CD4-positive, alpha-beta T cell (primary cell): ENCODE data around the gene MAMDC4. TPM values are rescaled to one million over a fixed set of nuclear protein-coding genes. Genes with fewer than 3 reads are reported as not detected.

Experiments
- ATAC-seq: fragments of 200-7000 bp; cut with Tn5 transposase; one replicate; pipeline ENCODE4 v1.10.0; 2022; ENCODE audit warnings: mild to moderate bottlenecking; ENCODE audit not compliant: poor library complexity
- CTCF ChIA-PET: fragments of 350-600 bp; sonication (Branson Sonifier 250); formaldehyde crosslinking; loops from one replicate; lab custom pipeline; 2021; ENCODE audit warnings: antibody characterized with exemption, inconsistent platforms; lab: Charles Lee
- POLR2A ChIA-PET: fragments of 350-600 bp; sonication (Branson Sonifier 250); formaldehyde crosslinking; loops from one replicate; lab custom pipeline; 2021; ENCODE audit warnings: antibody characterized with exemption, inconsistent platforms; lab: Charles Lee
- DNase-seq, 14 experiments: peaks; one replicate each; pipeline ENCODE4 v3.0.0-alpha.2; 2013 to 2020; ENCODE audit warnings: mixed read lengths in 2 of 14
- H3K27ac ChIP-seq, 2 donors: one replicate each; pipeline versions ENCODE4 v1.5.1 to v1.7.0; 2013; ENCODE audit warnings: low read length in 2 of 2, low read depth in 1 of 2, mild to moderate bottlenecking in 1 of 2
- H3K27me3 ChIP-seq, 2 experiments: 1 replicate in 1 of 2; 2 replicates in 1 of 2; pipeline versions ENCODE4 v1.6.1 to v1.7.0; 2013; ENCODE audit warnings: low read length in 2 of 2, control low read depth in 1 of 2, mild to moderate bottlenecking in 1 of 2, moderate library complexity in 1 of 2; ENCODE audit not compliant: insufficient read depth in 2 of 2, control insufficient read depth in 1 of 2
- H3K36me3 ChIP-seq: one replicate; pipeline ENCODE4 v1.6.1; 2013; ENCODE audit warnings: low read length, control low read depth; ENCODE audit not compliant: insufficient read depth
- H3K4me1 ChIP-seq: one replicate; pipeline ENCODE4 v1.6.1; 2013; ENCODE audit warnings: low read length, control low read depth; ENCODE audit not compliant: insufficient read depth
- H3K4me3 ChIP-seq: one replicate; pipeline ENCODE4 v1.5.1; 2013; ENCODE audit warnings: mild to moderate bottlenecking, low read length, moderate library complexity
- H3K9me3 ChIP-seq, 2 experiments: 1 replicate in 1 of 2; 2 replicates in 1 of 2; pipeline versions ENCODE4 v1.6.1 to v1.7.0; 2013; ENCODE audit warnings: low read length in 2 of 2, mild to moderate bottlenecking in 2 of 2, control low read depth in 1 of 2, moderate library complexity in 1 of 2; ENCODE audit not compliant: control insufficient read depth in 1 of 2, insufficient read depth in 1 of 2
- H3K27ac Mint-ChIP-seq: one replicate; pipeline ENCODE4 v1.8.0; 2020; ENCODE audit warnings: mixed read lengths
- H3K27me3 Mint-ChIP-seq: one replicate; pipeline ENCODE4 v1.8.0; 2021; ENCODE audit warnings: mixed read lengths
- H3K36me3 Mint-ChIP-seq: one replicate; pipeline ENCODE4 v1.8.0; 2021; ENCODE audit warnings: low read depth, mixed read lengths
- H3K4me1 Mint-ChIP-seq: one replicate; pipeline ENCODE4 v1.8.0; 2021; ENCODE audit warnings: low read depth, mixed read lengths
- H3K4me3 Mint-ChIP-seq: one replicate; pipeline ENCODE4 v1.8.0; 2020; ENCODE audit warnings: mild to moderate bottlenecking, mixed read lengths
- H3K9me3 Mint-ChIP-seq: one replicate; pipeline ENCODE4 v1.8.0; 2020; ENCODE audit warnings: mixed read lengths
- intact Hi-C, 2 experiments: fragments of 100-400 bp; cut with DNase I in 1 of 2; cut with micrococcal nuclease in 1 of 2; formaldehyde crosslinking; loops; one replicate each; pipeline versions ENCODE4 v1.15.1 to v1.9.0; 2023 to 2025; cut with DNase I, micrococcal nuclease
- total RNA-seq, 174 experiments: library from RNA in 2 of 174; stranded (reverse) in 2 of 174; gene quantifications; one replicate each; pipeline ENCODE4 v1.2.3 and lab custom pipeline; 2021 to 2026
- TF ChIP-seq, protein P1 (sequence below): fragments of 200-600 bp; IDR thresholded peaks from one replicate; pipeline ENCODE4 v1.8.0; 2022; ENCODE audit warnings: antibody characterized with exemption, mild to moderate bottlenecking

MAMDC4 gene
- total RNA-seq, 2 experiments from 2014 or later = 2.2 to 3.4 TPM

DNA sequence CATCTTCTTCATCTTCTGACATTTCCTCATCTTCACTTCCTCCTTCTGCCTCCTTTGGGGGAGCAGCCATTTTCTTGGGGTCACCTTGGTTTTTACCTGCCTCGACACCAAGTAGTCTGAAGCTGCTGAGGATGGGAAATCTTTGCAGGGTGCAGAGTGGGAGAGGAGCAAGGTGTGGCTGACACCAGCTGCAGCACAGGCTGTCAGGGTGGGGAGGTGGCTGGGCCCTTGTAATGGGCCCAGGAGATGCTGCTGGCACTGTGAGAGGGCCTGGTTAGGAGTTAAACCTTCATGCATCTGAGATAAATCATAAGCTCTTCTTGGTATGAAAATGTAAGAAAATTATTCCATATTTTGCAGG is 36.7 kb upstream of the MAMDC4 start:
- Histone ChIP-seq H3K4me1 (peaks cover 21% of the 10 kb centered on the region), H3K4me3 (no peak overlapping the region), H3K36me3 (peaks cover 13% of the 10 kb centered on the region), H3K9me3 (no peaks in the 10 kb centered on the region), H3K27me3 (no peaks in the 10 kb centered on the region), H3K27ac (no peak overlapping the region)
- DNase-seq (no peak), ATAC-seq (no peak)
- no peaks in the 10 kb centered on the region for H3K27me3 Mint-ChIP-seq
- POLR2A ChIA-PET = no interaction called here
- peaks cover 24% of the 10 kb centered on the region for H3K4me1 Mint-ChIP-seq
- CTCF ChIA-PET = no interaction called here
- no peak overlapping the region for H3K27ac Mint-ChIP-seq
- H3K36me3 Mint-ChIP-seq = peaks cover 35% of the 10 kb centered on the region
- H3K4me3 Mint-ChIP-seq = no peak overlapping the region
- intact Hi-C loops = no loop called here
- no peaks in the 10 kb centered on the region for H3K9me3 Mint-ChIP-seq
- TF ChIP-seq, protein P1, sequence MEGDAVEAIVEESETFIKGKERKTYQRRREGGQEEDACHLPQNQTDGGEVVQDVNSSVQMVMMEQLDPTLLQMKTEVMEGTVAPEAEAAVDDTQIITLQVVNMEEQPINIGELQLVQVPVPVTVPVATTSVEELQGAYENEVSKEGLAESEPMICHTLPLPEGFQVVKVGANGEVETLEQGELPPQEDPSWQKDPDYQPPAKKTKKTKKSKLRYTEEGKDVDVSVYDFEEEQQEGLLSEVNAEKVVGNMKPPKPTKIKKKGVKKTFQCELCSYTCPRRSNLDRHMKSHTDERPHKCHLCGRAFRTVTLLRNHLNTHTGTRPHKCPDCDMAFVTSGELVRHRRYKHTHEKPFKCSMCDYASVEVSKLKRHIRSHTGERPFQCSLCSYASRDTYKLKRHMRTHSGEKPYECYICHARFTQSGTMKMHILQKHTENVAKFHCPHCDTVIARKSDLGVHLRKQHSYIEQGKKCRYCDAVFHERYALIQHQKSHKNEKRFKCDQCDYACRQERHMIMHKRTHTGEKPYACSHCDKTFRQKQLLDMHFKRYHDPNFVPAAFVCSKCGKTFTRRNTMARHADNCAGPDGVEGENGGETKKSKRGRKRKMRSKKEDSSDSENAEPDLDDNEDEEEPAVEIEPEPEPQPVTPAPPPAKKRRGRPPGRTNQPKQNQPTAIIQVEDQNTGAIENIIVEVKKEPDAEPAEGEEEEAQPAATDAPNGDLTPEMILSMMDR = no peak

DNA sequence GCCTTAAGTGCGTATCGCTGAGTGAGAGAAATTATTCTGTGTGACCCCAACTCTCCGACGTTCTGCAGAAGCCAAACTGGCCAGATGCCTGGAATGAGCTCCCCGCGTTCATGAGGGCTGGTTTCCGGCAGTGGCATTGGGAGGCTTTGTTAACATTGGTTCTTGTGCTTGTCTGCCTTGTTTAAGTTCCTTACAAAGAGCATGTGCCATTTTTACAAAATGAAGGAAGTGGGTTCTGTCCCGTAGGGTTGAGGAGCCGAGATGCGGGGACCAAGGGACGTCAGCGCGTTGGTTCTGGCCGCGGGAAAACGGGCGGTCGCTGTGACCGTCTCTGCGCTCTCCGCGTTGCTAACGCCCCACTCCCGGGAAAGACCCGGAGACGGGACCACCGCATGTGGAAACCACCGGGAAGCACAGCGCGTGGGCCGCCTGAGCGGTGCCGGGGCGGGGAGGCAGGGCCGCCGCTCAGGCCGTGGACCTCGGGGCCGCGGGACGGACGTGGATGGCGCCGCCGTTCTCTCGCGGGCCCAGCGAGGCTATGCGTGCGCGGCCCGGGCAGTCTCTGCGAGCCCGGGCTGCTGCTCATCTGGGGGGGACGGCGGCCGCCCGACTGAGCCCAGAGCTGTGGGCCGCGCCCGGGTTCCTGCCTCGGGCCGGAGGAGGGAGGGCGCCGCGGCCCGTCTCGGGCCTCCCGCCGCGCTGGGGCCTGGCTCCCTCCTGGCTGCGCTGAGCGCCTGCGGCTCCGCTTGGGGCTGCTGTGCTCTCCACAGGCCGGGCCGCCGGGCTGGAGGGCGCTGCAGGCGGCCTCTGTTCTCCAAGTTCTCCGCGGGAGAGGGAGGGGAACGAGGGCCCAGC is 30.9 kb upstream of the MAMDC4 start:
- CTCF ChIA-PET = no interaction called here
- TF ChIP-seq, protein P1 = no peak
- POLR2A ChIA-PET = no interaction called here
- Histone ChIP-seq H3K9me3 (no peaks in the 10 kb centered on the region), H3K27me3 (no peaks in the 10 kb centered on the region), H3K4me1 (no peaks in the 10 kb centered on the region), H3K27ac (no peak overlapping the region), H3K36me3 (peaks cover 12% of the 10 kb centered on the region), H3K4me3 (no peak overlapping the region)
- intact Hi-C loops = no loop called here
- DNase-seq = peak in 1 of 14 experiments; percentile 18
- Mint-ChIP-seq H3K27me3 (no peaks in the 10 kb centered on the region), H3K27ac (no peak overlapping the region), H3K9me3 (no peaks in the 10 kb centered on the region), H3K36me3 (peaks cover 14% of the 10 kb centered on the region), H3K4me1 (peaks cover 8% of the 10 kb centered on the region), H3K4me3 (no peak overlapping the region)
- no peak for ATAC-seq

DNA sequence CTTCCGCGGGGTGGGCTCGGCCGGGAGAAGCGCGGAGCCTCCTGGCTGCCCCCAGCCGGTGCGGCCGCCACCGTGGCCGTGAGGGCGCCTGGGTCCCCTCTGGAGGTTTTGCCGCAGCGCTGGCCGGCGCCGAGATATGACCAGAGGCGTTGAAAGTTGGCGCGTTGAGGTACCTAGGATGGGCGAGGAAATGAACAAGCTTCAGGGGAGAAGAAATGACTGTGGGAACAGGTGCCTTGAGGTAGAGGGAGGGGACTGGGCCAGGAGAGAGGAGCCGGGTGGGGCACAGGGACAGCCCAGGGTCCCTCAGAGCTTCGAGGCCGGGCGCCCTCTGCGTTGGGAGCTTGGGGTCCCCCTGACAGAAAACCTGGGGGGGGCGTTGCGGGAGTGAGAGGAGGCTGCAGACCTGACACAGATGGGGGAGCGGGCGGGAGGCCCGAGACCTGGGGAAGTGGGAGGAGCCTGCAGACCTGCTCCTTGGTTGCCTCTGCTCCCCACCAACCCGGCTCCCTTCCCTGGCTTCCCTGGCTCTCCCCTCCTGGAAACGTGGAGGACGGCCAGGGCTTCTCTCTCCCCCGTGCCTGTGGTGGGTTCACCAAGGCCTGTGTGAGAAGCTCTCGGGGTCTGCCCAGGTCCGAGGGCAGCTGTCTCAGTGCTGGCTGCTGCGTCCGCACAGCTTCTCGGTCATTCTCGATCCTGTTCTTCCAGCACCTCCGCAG is 30.2 kb upstream of the MAMDC4 start:
- Mint-ChIP-seq H3K36me3 (peaks cover 10% of the 10 kb centered on the region), H3K4me1 (peaks cover 8% of the 10 kb centered on the region), H3K4me3 (no peak overlapping the region), H3K27me3 (no peaks in the 10 kb centered on the region), H3K27ac (no peak overlapping the region), H3K9me3 (no peaks in the 10 kb centered on the region)
- Histone ChIP-seq H3K27me3 (no peaks in the 10 kb centered on the region), H3K27ac (no peak overlapping the region), H3K36me3 (peaks cover 16% of the 10 kb centered on the region), H3K4me3 (no peak overlapping the region), H3K4me1 (no peaks in the 10 kb centered on the region), H3K9me3 (no peaks in the 10 kb centered on the region)
- ChIA-PET POLR2A (no interaction called here), CTCF (no interaction called here)
- TF ChIP-seq, protein P1 = no peak
- DNase-seq (peak in 1 of 14 experiments; percentile 19), ATAC-seq (no peak)
- intact Hi-C loops = no loop called here
